Neural crest cell (in vitro differentiated cells): ENCODE data around the gene HSD3B7. TPM values are rescaled to one million over a fixed set of nuclear protein-coding genes. Genes with fewer than 3 reads are reported as not detected.
A peak's percentile ranks its signal among the peaks of the same experiment; 100 is the strongest.

Experiments
- DNase-seq: peaks from one replicate; pipeline ENCODE4 v3.0.0; 2021; ENCODE audit warnings: low read depth, mixed read lengths, low spot score
- H3K27ac Mint-ChIP-seq: one replicate; pipeline ENCODE4 v1.8.0; 2021; ENCODE audit warnings: mild to moderate bottlenecking, mixed read lengths; ENCODE audit not compliant: unreplicated experiment
- H3K27me3 Mint-ChIP-seq: 2 replicates; pipeline ENCODE4 v1.8.0; 2021; ENCODE audit warnings: low read depth, mild to moderate bottlenecking, mixed read lengths
- H3K36me3 Mint-ChIP-seq: 2 replicates; pipeline ENCODE4 v1.8.0; 2021; ENCODE audit warnings: low read depth, mild to moderate bottlenecking, mixed read lengths
- H3K4me1 Mint-ChIP-seq: 2 replicates; pipeline ENCODE4 v1.8.0; 2021; ENCODE audit warnings: mixed read lengths
- H3K4me3 Mint-ChIP-seq: one replicate; pipeline ENCODE4 v1.8.0; 2021; ENCODE audit warnings: mild to moderate bottlenecking, mixed read lengths
- H3K9me3 Mint-ChIP-seq: 2 replicates; pipeline ENCODE4 v1.8.0; 2021; ENCODE audit warnings: mixed read lengths
- CTCF ChIP-seq: fragments of 200-600 bp; sonication (generic); conservative IDR thresholded peaks from 2 replicates; pipeline ENCODE4 v1.5.0; 2021; ENCODE audit warnings: antibody characterized with exemption, mild to moderate bottlenecking
- total RNA-seq: library from RNA; stranded (reverse); gene quantifications from 2 replicates; pipeline ENCODE4 v1.2.1, GENCODE V29; 2021

The HSD3B7 gene
- total RNA-seq, 1 donor from 2014 or later, result 1.9 TPM

- Mint-ChIP-seq H3K4me1 (peaks cover 5% of the 10 kb centered on the region), H3K9me3 (no peaks in the 10 kb centered on the region), H3K27ac (peak overlapping the region; percentile 89), H3K4me3 (no peak overlapping the region), H3K36me3 (peaks cover 3% of the 10 kb centered on the region), H3K27me3 (peaks cover 20% of the 10 kb centered on the region)
- no peak for DNase-seq
- TF ChIP-seq CTCF, result no peak
These were observed 8.2 kb downstream of the HSD3B7 start for GRCh38 chr16:30992931-30993816.

- no peak for TF ChIP-seq CTCF
- H3K4me3 Mint-ChIP-seq, result peak overlapping the region; percentile 70
These were observed 10.9 kb downstream of the HSD3B7 start for GRCh38 chr16:30995927-30996323.

GRCh38 chr16:30996324-30996984 lies 11.4 kb downstream of the HSD3B7 start:
- no peak overlapping the region for H3K27ac Mint-ChIP-seq
- peaks cover 3% of the 10 kb centered on the region for H3K36me3 Mint-ChIP-seq
- H3K4me3 Mint-ChIP-seq, result peak overlapping the region; percentile 70
- H3K4me1 Mint-ChIP-seq, result peaks cover 5% of the 10 kb centered on the region
- peaks cover 24% of the 10 kb centered on the region for H3K27me3 Mint-ChIP-seq
- no peak for TF ChIP-seq CTCF
- no peaks in the 10 kb centered on the region for H3K9me3 Mint-ChIP-seq
- DNase-seq, result no peak

More at GRCh38 chr16:30995927-30996323, 10.9 kb downstream of the HSD3B7 start:
- no peak overlapping the region for H3K27ac Mint-ChIP-seq
- no peaks in the 10 kb centered on the region for H3K9me3 Mint-ChIP-seq
- H3K36me3 Mint-ChIP-seq, result peaks cover 3% of the 10 kb centered on the region
- H3K27me3 Mint-ChIP-seq, result peaks cover 24% of the 10 kb centered on the region
- H3K4me1 Mint-ChIP-seq, result peaks cover 5% of the 10 kb centered on the region
- DNase-seq, result no peak

GRCh38 chr16:30996985-30997724 lies 12.1 kb downstream of the HSD3B7 start:
- peak; percentile 46 for DNase-seq
- peaks cover 24% of the 10 kb centered on the region for H3K27me3 Mint-ChIP-seq
- TF ChIP-seq CTCF, result no peak
- peak overlapping the region; percentile 73 for H3K4me3 Mint-ChIP-seq
- no peak overlapping the region for H3K27ac Mint-ChIP-seq
- H3K4me1 Mint-ChIP-seq, result peaks cover 5% of the 10 kb centered on the region
- peaks cover 3% of the 10 kb centered on the region for H3K36me3 Mint-ChIP-seq
- no peaks in the 10 kb centered on the region for H3K9me3 Mint-ChIP-seq
